Measurements from ENCODE around the gene RPP14. TPM values are rescaled to one million over a fixed set of nuclear protein-coding genes. Genes with fewer than 3 reads are reported as not detected.

Gene RPP14
- total RNA-seq, 1 experiment from 2014 or later, result 13.2 TPM

- H3K79me2 ChIP-seq (ENCODE audit: low read depth), result no peaks in the 10 kb centered on the region
- no peak for DNase-seq
- no peaks in the 10 kb centered on the region for H3K9me3 ChIP-seq (ENCODE audit: insufficient read depth, low read depth)
- no TSS peak for BruUV-seq (replicated peaks)
- TF ChIP-seq EZH2 (IDR thresholded peaks at IDR 0.05; ENCODE audit: low read depth) (no peak), CTCF (conservative IDR thresholded peaks at IDR 0.05) (no peak)
- ChIA-PET CTCF (interaction anchor here (0.6 to 0.7 kb wide), 3 partner anchors 17 to 406 kb away, joined by 3 to 8 read pairs (median 3); no protein-coding TSS in a partner anchor), POLR2A (ENCODE audit: unreplicated experiment) (no interaction called here)
- no peaks in the 10 kb centered on the region for H4K20me1 ChIP-seq (ENCODE audit: insufficient read depth)
- H3K4me1 ChIP-seq (replicated peaks; ENCODE audit: insufficient read depth), result no peaks in the 10 kb centered on the region
- no peaks in the 10 kb centered on the region for H3K27me3 ChIP-seq (ENCODE audit: insufficient read depth, low read depth)
- no peak overlapping the region for H3K4me3 ChIP-seq
- no peaks in the 10 kb centered on the region for H3K36me3 ChIP-seq (ENCODE audit: low read depth)
- H3K27ac ChIP-seq, result no peak overlapping the region
- H2AFZ ChIP-seq, result no peak overlapping the region
- H3K9me2 ChIP-seq (ENCODE audit: insufficient read depth), result no peaks in the 10 kb centered on the region
- intact Hi-C loops (cut with micrococcal nuclease; ENCODE audit: unreplicated experiment), result no loop called here
- no peaks in the 10 kb centered on the region; the same call in 1 of the 2 replicates for H3F3A ChIP-seq (ENCODE audit: insufficient read depth, low read depth)
- H3K4me2 ChIP-seq, result no peak overlapping the region
Measured at GRCh38 chr3:58358808-58359207, 52.8 kb downstream of the RPP14 start.

GRCh38 chr3:58359621-58360020 lies 53.6 kb downstream of the RPP14 start:
- POLR2A ChIA-PET (ENCODE audit: unreplicated experiment), result no interaction called here
- CTCF ChIA-PET, result interaction anchor here (0.6 kb wide), 1 partner anchor 407 kb away, joined by 3 read pairs; no protein-coding TSS in a partner anchor

GRCh38 chr3:58361866-58362265 lies 55.8 kb downstream of the RPP14 start:
- TF ChIP-seq EZH2 (IDR thresholded peaks at IDR 0.05; ENCODE audit: low read depth) (no peak), CTCF (conservative IDR thresholded peaks at IDR 0.05) (no peak)
- Histone ChIP-seq H3K9me3 (ENCODE audit: insufficient read depth, low read depth) (no peaks in the 10 kb centered on the region), H3F3A (ENCODE audit: insufficient read depth, low read depth) (no peaks in the 10 kb centered on the region; the same call in 1 of the 2 replicates), H3K4me3 (no peak overlapping the region), H3K4me2 (no peak overlapping the region), H3K9me2 (ENCODE audit: insufficient read depth) (no peaks in the 10 kb centered on the region), H4K20me1 (ENCODE audit: insufficient read depth) (no peaks in the 10 kb centered on the region), H2AFZ (no peak overlapping the region), H3K36me3 (ENCODE audit: low read depth) (no peaks in the 10 kb centered on the region), H3K4me1 (replicated peaks; ENCODE audit: insufficient read depth) (no peaks in the 10 kb centered on the region), H3K79me2 (ENCODE audit: low read depth) (no peaks in the 10 kb centered on the region), H3K27me3 (ENCODE audit: insufficient read depth, low read depth) (no peaks in the 10 kb centered on the region), H3K27ac (no peak overlapping the region)
- POLR2A ChIA-PET (ENCODE audit: unreplicated experiment), result no interaction called here
- intact Hi-C loops (cut with micrococcal nuclease; ENCODE audit: unreplicated experiment), result no loop called here
- no peak for DNase-seq
- no TSS peak for BruUV-seq (replicated peaks)
- CTCF ChIA-PET, result no interaction called here

More at GRCh38 chr3:58359621-58360020, 53.6 kb downstream of the RPP14 start:
- Histone ChIP-seq H3K79me2 (ENCODE audit: low read depth) (no peaks in the 10 kb centered on the region), H3K9me2 (ENCODE audit: insufficient read depth) (no peaks in the 10 kb centered on the region), H3K4me3 (no peak overlapping the region), H2AFZ (no peak overlapping the region), H3K4me2 (no peak overlapping the region), H3K36me3 (ENCODE audit: low read depth) (no peaks in the 10 kb centered on the region), H3K4me1 (replicated peaks; ENCODE audit: insufficient read depth) (no peaks in the 10 kb centered on the region), H3F3A (ENCODE audit: insufficient read depth, low read depth) (no peaks in the 10 kb centered on the region; the same call in 1 of the 2 replicates), H3K27ac (no peak overlapping the region), H4K20me1 (ENCODE audit: insufficient read depth) (no peaks in the 10 kb centered on the region), H3K27me3 (ENCODE audit: insufficient read depth, low read depth) (no peaks in the 10 kb centered on the region), H3K9me3 (ENCODE audit: insufficient read depth, low read depth) (no peaks in the 10 kb centered on the region)
- no TSS peak for BruUV-seq (replicated peaks)
- intact Hi-C loops (cut with micrococcal nuclease; ENCODE audit: unreplicated experiment), result no loop called here
- TF ChIP-seq EZH2 (IDR thresholded peaks at IDR 0.05; ENCODE audit: low read depth) (no peak), CTCF (conservative IDR thresholded peaks at IDR 0.05) (no peak)
- no peak for DNase-seq

All from PC-9 (cell line).